Esophagus (tissue), 2 donors: ENCODE data around the gene CDKN2AIPNL. TPM values are rescaled to one million over a fixed set of nuclear protein-coding genes. Genes with fewer than 3 reads are reported as not detected.

Experiments
- H3K27ac ChIP-seq, 2 donors: one replicate each; pipeline ENCODE4 v1.5.1; 2013; ENCODE audit warnings: low read depth in 2 of 2, mild to moderate bottlenecking in 2 of 2, inconsistent platforms in 1 of 2, low read length in 1 of 2, moderate library complexity in 1 of 2
- H3K27me3 ChIP-seq, 2 donors: one replicate each; pipeline ENCODE4 v1.6.1; 2013; ENCODE audit warnings: low read length in 2 of 2, control low read depth in 1 of 2, mild to moderate bottlenecking in 1 of 2; ENCODE audit not compliant: insufficient read depth in 2 of 2, control insufficient read depth in 1 of 2
- H3K36me3 ChIP-seq, 2 donors: one replicate each; pipeline ENCODE4 v1.6.1; 2013; ENCODE audit warnings: low read length in 1 of 2; ENCODE audit not compliant: control insufficient read depth in 2 of 2, insufficient read depth in 2 of 2
- H3K4me1 ChIP-seq, 2 donors: one replicate each; pipeline ENCODE4 v1.6.1; 2013; ENCODE audit warnings: low read length in 1 of 2; ENCODE audit not compliant: control insufficient read depth in 2 of 2, insufficient read depth in 2 of 2
- H3K4me3 ChIP-seq, 2 donors: one replicate each; pipeline ENCODE4 v1.5.1; 2013; ENCODE audit warnings: low read length in 2 of 2, mild to moderate bottlenecking in 2 of 2, low read depth in 1 of 2, moderate library complexity in 1 of 2
- H3K9me3 ChIP-seq, 2 donors: one replicate each; pipeline ENCODE4 v1.6.1; 2013; ENCODE audit warnings: mild to moderate bottlenecking in 2 of 2, low read depth in 1 of 2, low read length in 1 of 2, moderate library complexity in 1 of 2; ENCODE audit not compliant: control insufficient read depth in 2 of 2, insufficient read depth in 1 of 2
- WGBS, 2 donors: extraction: QIAGEN DNeasy Blood & Tissue Kit; methylation state at CpG; one replicate each; pipeline ENCODE4 v1.1.7; 2013; 5-methylcytosine and 5-hydroxymethylcytosine counted together
- polyA plus RNA-seq, 2 donors: library from polyadenylated mRNA; stranded (reverse); fragments of 200-250 nt; gene quantifications; one replicate each; pipeline ENCODE4 v1.2.3, GENCODE V29; 2013
- donor health status: healthy with polysubstance abuse.
- donor health status: Bipolar disorder and iron deficiency.

Gene CDKN2AIPNL
- polyA plus RNA-seq, 2 donors: 13.7 to 34.6 TPM

- Histone ChIP-seq H3K9me3 (no peaks in the 10 kb centered on the region), H3K4me3 (no peak overlapping the region), H3K27me3 (no peaks in the 10 kb centered on the region), H3K36me3 (no peaks in the 10 kb centered on the region), H3K4me1 (no peaks in the 10 kb centered on the region), H3K27ac (no peak overlapping the region)
- 38 to 44% methylated on average over 1 of the region's 1 CpG for WGBS, 2 donors
Measured at GRCh38 chr5:134451936-134452505, 40.3 kb upstream of the CDKN2AIPNL start.

GRCh38 chr5:134451225-134451935 is 39.7 kb upstream of the CDKN2AIPNL start:
- Histone ChIP-seq H3K4me1 (no peaks in the 10 kb centered on the region), H3K4me3 (no peak overlapping the region), H3K9me3 (no peaks in the 10 kb centered on the region), H3K36me3 (no peaks in the 10 kb centered on the region), H3K27me3 (no peaks in the 10 kb centered on the region), H3K27ac (no peak overlapping the region)
- WGBS, 2 donors: 83 to 85% methylated on average over 3 of the region's 3 CpGs

- H3K9me3 ChIP-seq: no peaks in the 10 kb centered on the region
- WGBS, 2 donors: 65 to 80% methylated on average over 2 of the region's 2 CpGs
- no peak overlapping the region for H3K27ac ChIP-seq
- H3K27me3 ChIP-seq: no peaks in the 10 kb centered on the region
- no peaks in the 10 kb centered on the region for H3K36me3 ChIP-seq
- no peak overlapping the region for H3K4me3 ChIP-seq
- H3K4me1 ChIP-seq: no peaks in the 10 kb centered on the region
Measured at GRCh38 chr5:134450374-134450773, 38.7 kb upstream of the CDKN2AIPNL start.

GRCh38 chr5:134449167-134449566 is 37.5 kb upstream of the CDKN2AIPNL start:
- Histone ChIP-seq H3K4me1 (no peaks in the 10 kb centered on the region), H3K27me3 (no peaks in the 10 kb centered on the region), H3K36me3 (no peaks in the 10 kb centered on the region), H3K9me3 (no peaks in the 10 kb centered on the region), H3K4me3 (no peak overlapping the region), H3K27ac (no peak overlapping the region)
- 80 to 100% methylated on average over 2 of the region's 2 CpGs for WGBS, 2 donors

- WGBS, 2 donors: 81 to 88% methylated on average over 7 of the region's 7 CpGs
- no peaks in the 10 kb centered on the region for H3K27me3 ChIP-seq
- H3K4me3 ChIP-seq: no peak overlapping the region
- H3K9me3 ChIP-seq: no peaks in the 10 kb centered on the region
- H3K4me1 ChIP-seq: no peaks in the 10 kb centered on the region
- no peaks in the 10 kb centered on the region for H3K36me3 ChIP-seq
- H3K27ac ChIP-seq: no peak overlapping the region
Measured at GRCh38 chr5:134447815-134448520, 36.3 kb upstream of the CDKN2AIPNL start.

GRCh38 chr5:134446938-134447337 is 35.3 kb upstream of the CDKN2AIPNL start:
- 55 to 62% methylated on average over 2 of the region's 2 CpGs for WGBS, 2 donors
- H3K9me3 ChIP-seq: no peaks in the 10 kb centered on the region
- no peaks in the 10 kb centered on the region for H3K36me3 ChIP-seq
- no peaks in the 10 kb centered on the region for H3K27me3 ChIP-seq
- H3K27ac ChIP-seq: no peak overlapping the region
- no peak overlapping the region for H3K4me3 ChIP-seq
- H3K4me1 ChIP-seq: no peaks in the 10 kb centered on the region

- H3K9me3 ChIP-seq: no peaks in the 10 kb centered on the region
- no peak overlapping the region for H3K27ac ChIP-seq
- H3K36me3 ChIP-seq: no peaks in the 10 kb centered on the region
- no peaks in the 10 kb centered on the region for H3K4me1 ChIP-seq
- WGBS, 2 donors: 91 to 93% methylated on average over 8 of the region's 8 CpGs
- no peaks in the 10 kb centered on the region for H3K27me3 ChIP-seq
- no peak overlapping the region for H3K4me3 ChIP-seq
Measured at GRCh38 chr5:134445856-134446818, 34.5 kb upstream of the CDKN2AIPNL start.

- WGBS, 2 donors: 85 to 87% methylated on average over 5 of the region's 5 CpGs
- no peak overlapping the region for H3K27ac ChIP-seq
- H3K27me3 ChIP-seq: no peaks in the 10 kb centered on the region
- H3K4me3 ChIP-seq: no peak overlapping the region
- no peaks in the 10 kb centered on the region for H3K4me1 ChIP-seq
- H3K36me3 ChIP-seq: no peaks in the 10 kb centered on the region
- H3K9me3 ChIP-seq: no peaks in the 10 kb centered on the region
Measured at GRCh38 chr5:134444941-134445471, 33.3 kb upstream of the CDKN2AIPNL start.

- H3K27ac ChIP-seq: no peak overlapping the region
- H3K36me3 ChIP-seq: no peaks in the 10 kb centered on the region
- H3K4me3 ChIP-seq: no peak overlapping the region
- no peaks in the 10 kb centered on the region for H3K9me3 ChIP-seq
- H3K27me3 ChIP-seq: no peaks in the 10 kb centered on the region
- peaks cover 12 to 16% of the 10 kb centered on the region in 2 donors for H3K4me1 ChIP-seq
- 46 to 51% methylated on average over 3 of the region's 3 CpGs for WGBS, 2 donors
Measured at GRCh38 chr5:134440201-134440755, 28.6 kb upstream of the CDKN2AIPNL start.
